K562 (cell line): ENCODE data around the gene NAGLU. TPM values are rescaled to one million over a fixed set of nuclear protein-coding genes. Genes with fewer than 3 reads are reported as not detected.

Source experiments
- ATF6 ChIP-seq: sonication (generic); formaldehyde crosslinking; IDR thresholded peaks from 2 replicates; pipeline ENCODE4 v1.4.0; 2020; ENCODE audit warnings: mild to moderate bottlenecking, missing genetic modification reagents
- CAMTA2 ChIP-seq: fragments of 250-450 bp; sonication (Bioruptor Pico); conservative IDR thresholded peaks from 2 replicates; pipeline ENCODE4 v1.5.1; 2022
- CBX1 ChIP-seq: sonication (generic); IDR thresholded peaks from 2 replicates; pipeline ENCODE4 v1.6.1; 2016; ENCODE audit warnings: antibody characterized with exemption, low read depth, mild to moderate bottlenecking
- COPS2 ChIP-seq: fragments of 450-650 bp; conservative IDR thresholded peaks from 2 replicates; pipeline ENCODE4 v1.6.1; 2016; ENCODE audit warnings: mild to moderate bottlenecking, moderate library complexity
- CREBBP ChIP-seq: IDR thresholded peaks from one replicate; pipeline ENCODE4 v1.6.1; 2012; ENCODE audit warnings: low read depth, mild to moderate bottlenecking, control low read depth, inconsistent platforms, low read length
- CREM ChIP-seq: IDR thresholded peaks from 2 replicates; pipeline ENCODE4 v1.6.1; 2014; ENCODE audit warnings: antibody characterized with exemption, low read depth
- E2F6 ChIP-seq, 2 experiments: IDR thresholded peaks; 2 replicates each; pipeline ENCODE4 v1.6.1; 2011; ENCODE audit warnings: borderline replicate concordance in 1 of 2, control low read depth in 1 of 2, low read depth in 1 of 2, low read length in 1 of 2, mild to moderate bottlenecking in 1 of 2, mixed read lengths in 1 of 2, moderate library complexity in 1 of 2; ENCODE audit not compliant: insufficient read depth in 1 of 2, insufficient read length in 1 of 2, poor library complexity in 1 of 2, severe bottlenecking in 1 of 2; ENCODE audit errors: extremely low read depth in 1 of 2
- EWSR1 ChIP-seq: fragments of 450-650 bp; IDR thresholded peaks from 2 replicates; pipeline ENCODE4 v1.6.1; 2018; ENCODE audit warnings: borderline replicate concordance, mild to moderate bottlenecking, low read depth, moderate library complexity; ENCODE audit not compliant: partially characterized antibody
- KLF13 ChIP-seq: fragments of 450-650 bp; IDR thresholded peaks from 2 replicates; pipeline ENCODE4 v1.6.1; 2016; ENCODE audit warnings: missing genetic modification characterization, low read depth, mild to moderate bottlenecking, missing compliant biosample characterization, moderate library complexity, borderline replicate concordance
- L3MBTL2 ChIP-seq: fragments of 450-650 bp; IDR thresholded peaks from 2 replicates; pipeline ENCODE4 v1.6.1; 2016; ENCODE audit warnings: mild to moderate bottlenecking, moderate library complexity
- MBD1 ChIP-seq: fragments of 250-450 bp; sonication (Bioruptor Pico); IDR thresholded peaks from 2 replicates; pipeline ENCODE4 v1.8.0; 2022; ENCODE audit warnings: inconsistent platforms
- MYC ChIP-seq, 2 experiments: fragments of 250-450 bp in 1 of 2; sonication (Bioruptor Pico) in 1 of 2; IDR thresholded peaks; 2 replicates each; pipeline versions ENCODE4 v1.5.1 to v1.6.1; 2012 to 2021; ENCODE audit warnings: low read depth in 2 of 2, borderline replicate concordance in 1 of 2, improper control_type of control experiment in 1 of 2, low read length in 1 of 2, mild to moderate bottlenecking in 1 of 2, moderate library complexity in 1 of 2
- NR2C2 ChIP-seq, 2 experiments: fragments of 200-800 bp in 1 of 2; sonication (Bioruptor generic) in 1 of 2; sonication (generic) in 1 of 2; formaldehyde crosslinking in 1 of 2; IDR thresholded peaks; 2 replicates each; pipeline versions ENCODE4 v1.6.1 to v1.8.0; 2016 to 2022; ENCODE audit warnings: mild to moderate bottlenecking in 1 of 2, missing compliant biosample characterization in 1 of 2, missing genetic modification characterization in 1 of 2, missing genetic modification reagents in 1 of 2
- PKNOX1 ChIP-seq: fragments of 450-650 bp; IDR thresholded peaks from 2 replicates; pipeline ENCODE4 v1.6.1; 2016
- PTTG1 ChIP-seq: fragments of 450-650 bp; IDR thresholded peaks from 2 replicates; pipeline ENCODE4 v1.6.1; 2016; ENCODE audit warnings: low read depth, mild to moderate bottlenecking, missing genetic modification characterization, missing compliant biosample characterization
- RBFOX2 ChIP-seq: fragments of 200-400 bp; formaldehyde crosslinking; IDR thresholded peaks from 2 replicates; pipeline ENCODE4 v1.6.1; 2017; ENCODE audit warnings: low read depth, mild to moderate bottlenecking, low read length, moderate library complexity
- RBM25 ChIP-seq: fragments of 200-400 bp; formaldehyde crosslinking; IDR thresholded peaks from 2 replicates; pipeline ENCODE4 v1.6.1; 2018; ENCODE audit warnings: low read length, low read depth, moderate library complexity; ENCODE audit not compliant: severe bottlenecking
- RUNX1 ChIP-seq: sonication (generic); IDR thresholded peaks from 2 replicates; pipeline ENCODE4 v1.6.1; 2016; ENCODE audit warnings: antibody characterized with exemption, low read depth
- SMARCC2 ChIP-seq: fragments of 450-650 bp; IDR thresholded peaks from 2 replicates; pipeline ENCODE4 v1.6.1; 2017; ENCODE audit warnings: antibody characterized with exemption, moderate library complexity, mild to moderate bottlenecking, low read depth
- ZBTB8A ChIP-seq: fragments of 450-650 bp; IDR thresholded peaks from 2 replicates; pipeline ENCODE4 v1.6.1; 2018; ENCODE audit warnings: mild to moderate bottlenecking, moderate library complexity; ENCODE audit not compliant: partially characterized antibody
- polyA plus RNA-seq, 8 experiments: library from polyadenylated mRNA; depleted of rRNA in 4 of 8; stranded (reverse) in 5 of 8; unstranded in 3 of 8; fragments of >200 nt; fragmentation: Nextera tagmentation in 2 of 8; fragmentation: Illumina TruSeq in 1 of 8; extraction: Ambion mirVana in 2 of 8; extraction: Trizol in 1 of 8; gene quantifications; 2 replicates each; pipeline versions ENCODE4 v1.2.1 to v1.2.3, GENCODE V29; 2011 to 2014; ENCODE audit warnings: inconsistent platforms in 1 of 8, missing spikeins in 1 of 8
- total RNA-seq, 7 experiments: library from RNA; depleted of rRNA in 6 of 7; stranded (reverse); fragments of >200 nt in 6 of 7; fragmentation: Illumina TruSeq in 2 of 7; extraction: Trizol in 2 of 7; gene quantifications; 2 replicates each; pipeline versions ENCODE4 v1.2.1 to v1.2.3, GENCODE V29; 2011 to 2021; ENCODE audit warnings: low replicate concordance in 1 of 7

The NAGLU gene
- total and polyA plus RNA-seq, 9 of the 15 experiments (the other 6 are each of a cell fraction or from before 2014, with no cell fraction given), result 0.04 to 21.5 (median 8.5) TPM

- TF ChIP-seq ATF6 (CRISPR knock-in tag) (no peak), RBM25 (no peak), CREBBP (no peak), NR2C2 (CRISPR knock-in tag; IDR thresholded peaks at IDR 0.05) (no peak), NR2C2 (tag; IDR thresholded peaks at IDR 0.05) (peak; percentile 83), KLF13 (tag) (no peak), MBD1 (CRISPR knock-in tag) (no peak), COPS2 (no peak), SMARCC2 (0 out of 2 replicates have a peak, but pooled peaks have one; percentile 38), L3MBTL2 (peak; percentile 84), RBFOX2 (peak; percentile 74), MYC (IDR thresholded peaks at IDR 0.05; ENCODE audit: low read depth, low read length) (peak; percentile 37), MYC (CRISPR knock-in tag; IDR thresholded peaks at IDR 0.05; ENCODE audit: borderline replicate concordance, low read depth) (no peak), EWSR1 (no peak), PKNOX1 (peak; percentile 30; the same call in 1 of the 2 replicates), CREM (peak; percentile 77), E2F6 (IDR thresholded peaks at IDR 0.05; ENCODE audit: borderline replicate concordance in 1 of 2, extremely low read depth in 1 of 2, insufficient read depth in 1 of 2, insufficient read length in 1 of 2, low read depth in 1 of 2, low read length in 1 of 2, poor library complexity in 1 of 2, severe bottlenecking in 1 of 2) (peak; percentile 63 to 82), PTTG1 (no peak), CBX1 (peak; percentile 42; the same call in 1 of the 2 replicates), RUNX1 (peak; percentile 48; the same call in 1 of the 2 replicates), ZBTB8A (no peak), CAMTA2 (CRISPR knock-in tag) (no peak)
Observed at GRCh38 chr17:42531455-42532354, 4.3 kb upstream of the NAGLU start (continued).
